Fibroblast of mammary gland (primary cell): ENCODE data around the gene AFAP1L1.

Source experiments
- DNase-seq: peaks from one replicate; pipeline ENCODE4 v3.0.0-alpha.2; 2010; ENCODE audit warnings: low read depth
- H3K4me3 ChIP-seq: 2 replicates; pipeline ENCODE4 v1.5.1; 2011; ENCODE audit warnings: low read depth, mild to moderate bottlenecking, low read length, moderate library complexity; ENCODE audit not compliant: control insufficient read depth
- CTCF ChIP-seq: conservative IDR thresholded peaks from 2 replicates; pipeline ENCODE4 v1.5.1; 2011; ENCODE audit warnings: low read depth, low read length, inconsistent platforms; ENCODE audit not compliant: control insufficient read depth, insufficient read depth

AFAP1L1 gene

DNA sequence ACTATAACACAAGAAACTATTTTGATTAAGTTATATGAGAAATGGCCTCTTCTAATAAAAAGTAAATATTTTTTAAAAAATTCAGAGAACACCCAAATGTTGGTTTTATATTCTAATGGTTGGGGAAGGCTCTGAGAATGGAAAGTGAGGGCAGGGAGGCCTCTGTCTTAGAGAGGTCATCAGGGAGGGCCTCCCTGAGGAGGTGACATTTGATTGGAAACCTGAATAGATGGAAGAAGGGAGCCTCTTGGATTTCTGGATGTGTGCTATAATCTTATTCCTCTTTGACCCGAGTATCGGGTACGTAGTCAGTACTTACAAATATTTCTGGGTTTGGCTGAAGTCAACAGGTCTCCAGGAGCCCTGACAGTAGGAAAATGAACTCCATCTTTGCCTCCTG lies 47.5 kb downstream of the AFAP1L1 start:
- TF ChIP-seq CTCF: no peak
- H3K4me3 ChIP-seq: no peak overlapping the region
- DNase-seq: no peak

DNA sequence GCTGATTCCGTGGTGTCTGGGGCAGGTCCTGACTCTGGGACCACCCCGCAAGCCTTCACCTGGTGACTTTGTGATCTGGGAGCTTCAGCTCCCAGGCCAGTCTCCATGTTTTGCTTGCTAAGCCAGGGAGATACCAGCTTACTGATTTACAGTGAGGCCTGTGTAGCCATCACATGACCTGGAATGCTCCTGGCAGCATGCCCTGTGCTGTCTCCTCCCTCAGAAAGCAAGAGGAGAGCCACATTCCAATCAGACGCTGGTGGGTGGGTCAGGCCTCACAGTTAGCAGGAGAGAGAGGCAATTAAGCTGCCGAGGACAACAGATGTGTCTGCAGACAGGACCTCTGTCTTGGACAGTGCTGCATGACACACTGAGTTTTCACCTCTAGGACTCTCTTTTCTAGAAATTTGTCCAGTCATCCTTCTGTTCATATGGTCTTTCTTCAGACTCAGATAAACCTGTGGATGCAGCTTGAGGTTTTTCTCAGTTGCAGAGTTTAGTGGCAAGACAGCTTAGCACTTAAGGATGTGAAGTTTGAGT lies 49.2 kb downstream of the AFAP1L1 start:
- no peak overlapping the region for H3K4me3 ChIP-seq
- DNase-seq: peak; percentile 91
- TF ChIP-seq CTCF: no peak

GRCh38 chr5:149322518-149322917 lies 50.9 kb downstream of the AFAP1L1 start:
- TF ChIP-seq CTCF: no peak
- DNase-seq: no peak
- no peak overlapping the region for H3K4me3 ChIP-seq

- no peak for TF ChIP-seq CTCF
- peak; percentile 73 for DNase-seq
- H3K4me3 ChIP-seq: no peak overlapping the region
Observed at GRCh38 chr5:149323210-149323609, 51.6 kb downstream of the AFAP1L1 start.

DNA sequence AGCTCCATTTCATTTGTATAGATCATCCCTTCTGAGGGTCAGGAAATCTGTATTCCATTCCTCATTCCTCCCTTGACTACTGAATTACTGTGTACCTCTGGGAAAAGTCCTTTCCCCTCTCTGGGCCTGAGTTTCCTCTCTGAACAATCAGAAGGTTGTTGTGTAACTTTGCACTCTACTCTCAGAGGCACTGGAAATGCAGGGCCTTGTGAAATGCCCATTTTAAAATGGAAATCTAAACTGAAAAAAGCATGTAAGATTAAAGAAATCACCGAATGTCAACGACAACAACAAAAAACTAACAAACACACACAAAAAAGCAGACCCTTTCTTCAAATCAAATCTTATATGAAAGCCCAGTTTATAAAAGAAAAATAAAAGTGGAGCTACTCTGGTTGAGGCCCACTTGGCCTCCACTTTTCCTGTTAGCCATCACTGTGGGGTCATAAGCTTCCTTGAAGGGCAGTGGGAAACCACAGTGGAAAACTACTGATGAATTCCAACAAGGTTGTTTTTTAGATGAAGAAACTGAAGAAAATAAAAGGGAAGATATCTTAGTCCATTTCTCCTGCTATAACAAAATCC lies 52.1 kb downstream of the AFAP1L1 start:
- DNase-seq: peak; percentile 69
- no peak overlapping the region for H3K4me3 ChIP-seq
- TF ChIP-seq CTCF: no peak

DNA sequence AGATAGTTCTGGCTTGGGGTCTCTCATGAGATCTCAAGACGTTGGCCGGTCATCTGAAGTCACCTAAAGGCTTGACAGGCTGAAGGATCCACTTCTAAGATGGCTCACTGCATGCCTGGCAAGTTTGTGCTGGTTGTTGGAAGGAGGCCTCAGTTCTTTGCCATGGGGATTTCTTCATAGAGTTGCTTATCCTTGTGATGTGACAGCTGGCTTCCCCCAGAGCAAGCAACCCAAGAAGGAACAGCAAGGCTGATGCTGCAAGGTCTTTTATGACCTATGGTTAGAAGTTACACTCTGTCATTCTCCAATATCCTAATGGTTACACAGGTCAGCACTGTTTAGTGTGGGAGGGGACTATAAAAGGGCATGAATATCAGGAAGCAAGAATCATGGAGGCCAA lies 53.0 kb downstream of the AFAP1L1 start:
- no peak for DNase-seq
- H3K4me3 ChIP-seq: no peak overlapping the region
- TF ChIP-seq CTCF: no peak
